ENCODE measurements around the gene DNAJC11.
A peak's percentile ranks its signal among the peaks of the same experiment; 100 is the strongest.
"Not testable (repeated sequence)": the region's sequence is repeated elsewhere in the genome, so short reads cannot be mapped to it uniquely, and the experiment has no call there.

DNAJC11 gene

GRCh38 chr1:6613361-6614018 is 88.1 kb downstream of the DNAJC11 start, which contains the start of gene PHF13:
PHF13 (plus strand) TSS chr1:6613731; CDS start chr1:6614067, 336 bp downstream.
- DNase-seq, result peak; percentile 96
- in situ Hi-C loops (cut with HindIII; ENCODE audit: low pct_ligation_motif_present, low pct_unique_long_range_greater_than_20kb, low sequenced_read_pairs), result no loop called here

DNA sequence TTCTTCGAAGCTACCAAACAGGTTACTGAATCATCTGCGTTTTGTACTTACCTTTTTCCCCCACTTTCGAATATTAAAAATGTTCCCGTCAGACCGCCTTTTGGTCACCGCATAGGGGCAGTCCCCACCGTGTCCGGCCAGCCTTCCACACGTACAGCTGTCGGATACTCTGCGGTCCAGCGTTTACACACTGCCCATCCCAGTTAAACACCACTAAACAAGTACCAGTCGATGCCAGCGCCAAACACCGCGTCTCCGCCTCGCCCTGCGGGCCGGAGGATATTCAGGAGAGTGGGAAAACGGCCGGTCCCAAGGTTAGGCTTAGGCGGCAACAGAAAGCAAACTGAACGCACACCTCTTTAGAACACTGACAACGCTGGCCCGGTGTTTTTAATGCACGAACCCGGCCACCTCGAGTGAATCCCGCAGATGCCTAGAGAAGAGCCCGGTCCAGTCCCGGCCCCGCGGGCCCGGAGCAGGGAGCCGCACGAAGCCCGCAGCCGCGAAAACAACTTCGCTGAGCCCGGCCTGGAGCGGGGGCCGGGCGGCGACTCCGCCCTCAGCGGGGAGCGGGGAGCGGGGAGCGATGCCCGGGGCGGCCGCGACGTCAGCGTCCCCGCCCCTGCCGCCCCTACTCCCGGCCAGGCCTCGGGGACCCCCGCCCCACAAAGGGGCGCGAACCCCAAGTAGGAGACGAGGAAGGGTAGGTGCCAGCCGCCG is 88.8 kb downstream of the DNAJC11 start:
- in situ Hi-C loops (cut with HindIII; ENCODE audit: low pct_ligation_motif_present, low pct_unique_long_range_greater_than_20kb, low sequenced_read_pairs), result no loop called here
- DNase-seq, result peak; percentile 48

GRCh38 chr1:6603915-6604558 is 97.6 kb downstream of the DNAJC11 start:
- no peak for DNase-seq
- in situ Hi-C loops (cut with HindIII; ENCODE audit: low pct_ligation_motif_present, low pct_unique_long_range_greater_than_20kb, low sequenced_read_pairs), result no loop called here

- in situ Hi-C loops (cut with HindIII; ENCODE audit: low pct_ligation_motif_present, low pct_unique_long_range_greater_than_20kb, low sequenced_read_pairs), result no loop called here
- DNase-seq, result peak; percentile 64
Observed at GRCh38 chr1:6603238-6603914, 98.2 kb downstream of the DNAJC11 start.

GRCh38 chr1:6602669-6603237 is 98.9 kb downstream of the DNAJC11 start, which contains the start of gene KLHL21:
KLHL21 (minus strand) TSS chr1:6602869; CDS start chr1:6602817, 52 bp downstream.
- in situ Hi-C loops (cut with HindIII; ENCODE audit: low pct_ligation_motif_present, low pct_unique_long_range_greater_than_20kb, low sequenced_read_pairs), result no loop called here
- DNase-seq, result peak; percentile 85

GRCh38 chr1:6601923-6602668 is 99.5 kb downstream of the DNAJC11 start:
- in situ Hi-C loops (cut with HindIII; ENCODE audit: low pct_ligation_motif_present, low pct_unique_long_range_greater_than_20kb, low sequenced_read_pairs), result no loop called here
- DNase-seq, result peak; percentile 20

- peak; percentile 86 for DNase-seq
- in situ Hi-C loops (cut with HindIII; ENCODE audit: low pct_ligation_motif_present, low pct_unique_long_range_greater_than_20kb, low sequenced_read_pairs), result no loop called here
Observed at GRCh38 chr1:6601049-6601922, 100.3 kb downstream of the DNAJC11 start.

GRCh38 chr1:6600410-6601048 is 101.1 kb downstream of the DNAJC11 start:
- no peak for DNase-seq
- in situ Hi-C loops (cut with HindIII; ENCODE audit: low pct_ligation_motif_present, low pct_unique_long_range_greater_than_20kb, low sequenced_read_pairs), result no loop called here

DNA sequence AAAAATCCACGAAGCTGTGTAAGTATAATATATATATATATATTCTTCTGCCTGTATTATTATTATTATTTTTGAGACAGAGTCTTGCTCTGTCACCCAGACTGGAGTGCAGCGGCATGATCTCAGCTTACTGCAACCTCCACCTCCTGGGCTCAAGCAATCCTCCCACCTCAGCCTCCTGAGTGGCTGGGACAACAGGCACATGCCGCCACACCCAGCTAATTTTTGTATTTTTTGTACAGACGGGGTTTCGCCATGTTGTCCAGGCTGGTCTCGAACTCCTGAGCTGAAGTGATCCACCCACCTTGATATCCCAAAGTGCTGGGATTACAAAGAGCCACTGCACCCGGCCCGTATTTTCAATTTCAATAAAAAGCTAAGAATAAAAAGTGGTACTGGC is 101.6 kb downstream of the DNAJC11 start:
- DNase-seq; in situ Hi-C loops (cut with HindIII; ENCODE audit: low pct_ligation_motif_present, low pct_unique_long_range_greater_than_20kb, low sequenced_read_pairs): not testable (repeated sequence)

GRCh38 chr1:6599141-6599975 is 102.3 kb downstream of the DNAJC11 start:
- in situ Hi-C loops (cut with HindIII; ENCODE audit: low pct_ligation_motif_present, low pct_unique_long_range_greater_than_20kb, low sequenced_read_pairs), result no loop called here
- DNase-seq, result no peak

DNA sequence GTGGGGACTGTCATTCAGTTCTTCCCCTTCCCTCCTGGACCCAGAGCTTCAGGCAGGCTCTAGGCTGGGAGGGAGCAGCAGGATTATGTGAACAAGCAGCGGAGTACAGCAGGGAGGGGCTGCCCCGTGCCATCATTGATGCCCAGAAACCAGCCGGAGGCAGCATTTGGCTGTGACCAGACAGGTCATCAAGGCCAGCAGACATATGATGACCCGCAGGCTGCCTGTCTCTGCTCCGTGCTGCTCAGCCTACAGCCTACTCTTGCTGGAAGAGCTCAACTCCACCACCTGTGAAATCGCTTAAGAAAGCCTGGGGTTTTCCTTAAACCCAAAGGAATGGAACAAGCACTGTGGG is 103.9 kb downstream of the DNAJC11 start:
- no peak for DNase-seq
- in situ Hi-C loops (cut with HindIII; ENCODE audit: low pct_ligation_motif_present, low pct_unique_long_range_greater_than_20kb, low sequenced_read_pairs), result no loop called here

DNA sequence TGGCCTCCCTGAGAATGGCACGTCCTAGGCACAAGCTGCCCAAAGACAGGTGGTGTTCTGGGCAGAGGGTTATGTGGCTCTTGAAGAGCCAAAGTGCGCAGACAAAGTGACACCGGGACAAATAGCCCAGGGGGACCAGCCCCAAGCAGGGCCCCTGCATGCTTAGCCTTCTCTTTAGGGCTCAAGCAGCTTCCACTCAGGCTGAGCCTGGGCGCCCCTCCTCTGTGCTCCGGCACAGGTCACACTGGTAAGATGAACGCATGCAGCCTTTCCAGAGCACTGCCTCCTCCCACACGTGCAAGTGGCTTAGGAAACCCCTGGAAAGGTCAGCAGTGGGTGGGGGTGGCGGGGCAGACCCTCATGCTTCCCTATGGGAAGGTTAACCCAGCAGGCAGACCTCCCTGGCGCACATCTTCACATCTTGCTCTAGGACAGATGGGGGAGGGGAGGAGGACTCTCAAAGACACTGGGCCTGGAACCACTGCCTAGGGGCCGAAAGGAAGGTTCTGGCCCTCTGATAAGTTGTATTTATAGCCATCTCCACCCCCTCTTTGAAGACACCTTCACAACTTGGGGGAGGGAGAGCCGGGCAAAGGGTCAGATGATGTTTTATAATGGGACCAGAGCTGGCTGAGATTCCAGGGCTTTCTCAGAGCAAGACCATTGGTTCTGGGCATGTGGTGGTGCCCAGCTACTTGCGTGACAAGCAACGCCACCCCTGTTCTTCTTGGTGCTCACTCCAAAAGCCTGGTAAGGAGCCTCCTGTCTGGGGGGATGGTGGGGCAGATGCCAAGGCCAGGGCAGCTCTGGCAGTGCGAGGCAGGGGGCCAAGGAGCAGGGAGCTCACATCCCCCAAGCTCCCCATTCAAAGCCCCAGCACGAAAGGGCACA is 104.5 kb downstream of the DNAJC11 start:
- no peak for DNase-seq
- in situ Hi-C loops (cut with HindIII; ENCODE audit: low pct_ligation_motif_present, low pct_unique_long_range_greater_than_20kb, low sequenced_read_pairs), result no loop called here

- in situ Hi-C loops (cut with HindIII; ENCODE audit: low pct_ligation_motif_present, low pct_unique_long_range_greater_than_20kb, low sequenced_read_pairs), result no loop called here
- no peak for DNase-seq
Observed at GRCh38 chr1:6596351-6596750, 105.3 kb downstream of the DNAJC11 start.

DNA sequence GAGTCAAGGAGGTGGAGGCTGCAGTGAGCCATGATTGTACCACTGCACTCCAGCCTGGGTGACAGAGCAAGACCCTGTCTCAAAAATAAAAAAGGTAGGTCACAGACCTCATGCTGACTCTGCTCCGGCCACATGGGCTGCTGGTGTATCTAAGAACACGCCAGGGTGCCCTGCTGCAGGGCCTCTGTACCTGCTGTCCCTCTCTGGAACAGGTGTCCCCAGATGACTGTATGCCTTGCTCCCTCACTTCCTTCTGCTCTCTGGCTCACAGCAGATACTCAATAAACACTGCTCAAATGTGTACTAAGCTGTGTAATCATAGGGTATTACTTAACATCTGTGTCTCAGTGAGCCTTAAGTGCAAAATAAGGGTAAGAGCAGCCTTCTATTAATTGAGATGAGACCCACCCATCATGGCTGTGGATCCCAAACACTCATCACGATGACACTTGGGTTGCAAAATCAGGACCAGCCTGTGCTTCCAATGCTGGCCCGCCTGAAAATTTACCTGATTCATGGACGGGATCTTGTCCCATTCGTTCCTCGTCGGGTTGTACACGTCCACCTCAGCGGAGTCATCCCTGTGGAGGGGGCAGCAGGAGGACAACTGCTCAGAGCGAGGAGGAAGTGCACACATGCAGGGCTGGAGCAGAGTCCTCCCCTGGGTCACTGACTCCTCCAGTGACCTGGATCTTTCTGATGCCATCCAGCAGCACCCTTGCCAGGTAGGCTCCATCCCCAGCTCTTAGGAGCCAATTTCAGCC is 106.5 kb downstream of the DNAJC11 start:
- in situ Hi-C loops (cut with HindIII; ENCODE audit: low pct_ligation_motif_present, low pct_unique_long_range_greater_than_20kb, low sequenced_read_pairs), result no loop called here
- no peak for DNase-seq

Measured in ACHN (cell line).